Measurements from ENCODE around the gene IGFBP2.

The IGFBP2 gene

DNA sequence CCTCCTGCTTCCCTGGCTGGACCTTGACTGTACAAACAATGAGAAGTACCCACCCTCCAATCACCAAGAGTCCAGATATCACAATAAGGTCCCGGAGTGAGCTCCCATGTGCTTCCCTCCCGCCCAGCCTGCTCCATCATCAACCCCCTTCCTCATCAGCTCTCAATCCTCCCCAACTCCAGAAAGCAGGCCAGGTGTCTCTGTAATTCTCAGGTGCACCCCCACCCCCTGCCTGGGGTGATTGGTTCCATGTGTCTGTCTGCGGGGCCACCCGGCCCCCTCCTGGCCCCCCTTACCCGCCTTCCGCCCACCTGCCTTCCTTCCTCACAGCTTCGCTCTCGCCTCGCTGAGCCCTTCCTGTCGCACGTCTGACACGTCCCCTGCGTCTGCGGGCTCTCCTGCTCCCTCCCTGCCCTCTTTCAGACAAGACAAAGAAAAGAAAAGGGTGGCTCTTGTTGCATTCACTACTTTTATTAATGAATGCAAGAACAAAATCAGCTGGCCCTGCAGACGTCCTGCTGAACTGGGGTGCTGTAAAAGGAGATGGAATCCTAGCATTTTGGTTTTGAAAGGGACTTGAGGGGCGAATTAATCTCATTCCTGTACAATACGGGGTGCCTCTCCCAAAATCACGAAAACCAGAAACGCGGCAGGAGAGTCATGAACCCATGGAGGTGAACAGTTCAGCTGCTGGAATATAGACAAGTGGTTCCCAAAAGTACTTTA lies 26.5 kb upstream of the IGFBP2 start:
- Histone ChIP-seq H3K27me3 (ENCODE audit: low read length) (no peaks in the 10 kb centered on the region), H3K4me3 (ENCODE audit: insufficient read depth, low read length, poor library complexity, severe bottlenecking) (no peak overlapping the region), H3K9ac (ENCODE audit: low read length) (no peak overlapping the region; the same call in 1 of the 2 replicates), H3K79me2 (ENCODE audit: insufficient read depth, low read length) (no peaks in the 10 kb centered on the region), H3K9me3 (ENCODE audit: insufficient read depth, low read length) (no peaks in the 10 kb centered on the region), H3K36me3 (ENCODE audit: low read length) (no peaks in the 10 kb centered on the region), H2AFZ (ENCODE audit: low read depth, low read length, severe bottlenecking) (peak overlapping the region; percentile 4), H3F3A (ENCODE audit: insufficient read depth) (no peaks in the 10 kb centered on the region), H3K9me2 (replicated peaks; ENCODE audit: insufficient read depth, low read length) (no peaks in the 10 kb centered on the region), H3K4me2 (ENCODE audit: low read depth, low read length, poor library complexity, severe bottlenecking) (peak overlapping the region; percentile 49), H3K27ac (ENCODE audit: low read depth, low read length) (peak overlapping the region; percentile 22; the same call in 1 of the 2 replicates), H4K20me1 (ENCODE audit: low read depth, low read length) (no peaks in the 10 kb centered on the region)
- no peak for TF ChIP-seq CTCF (IDR thresholded peaks at IDR 0.05; ENCODE audit: insufficient read depth, low read length, poor library complexity, severe bottlenecking)
- no peak for TF ChIP-seq EZH2phosphoT487 (conservative IDR thresholded peaks at IDR 0.05; ENCODE audit: low read length)

DNA sequence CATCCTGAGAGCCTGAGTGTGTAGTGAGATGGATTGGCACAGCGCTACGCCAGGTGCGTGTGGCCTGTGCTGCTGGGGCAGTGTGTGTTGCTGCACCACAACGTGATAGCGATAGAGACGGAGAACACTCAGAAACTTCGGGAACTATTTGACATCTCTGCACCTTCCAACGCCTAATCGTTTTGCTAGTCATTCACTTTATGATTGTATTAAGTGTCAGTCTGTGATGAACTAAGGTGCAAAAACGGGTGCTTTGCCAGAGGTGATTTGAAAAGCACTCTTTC lies 26.0 kb upstream of the IGFBP2 start:
- no peaks in the 10 kb centered on the region for H3K9me2 ChIP-seq (replicated peaks; ENCODE audit: insufficient read depth, low read length)
- peak overlapping the region; percentile 49 for H3K4me2 ChIP-seq (ENCODE audit: low read depth, low read length, poor library complexity, severe bottlenecking)
- no peaks in the 10 kb centered on the region for H3F3A ChIP-seq (ENCODE audit: insufficient read depth)
- H2AFZ ChIP-seq (ENCODE audit: low read depth, low read length, severe bottlenecking): no peak overlapping the region
- TF ChIP-seq CTCF (IDR thresholded peaks at IDR 0.05; ENCODE audit: insufficient read depth, low read length, poor library complexity, severe bottlenecking): no peak
- TF ChIP-seq EZH2phosphoT487 (conservative IDR thresholded peaks at IDR 0.05; ENCODE audit: low read length): no peak
- H3K9ac ChIP-seq (ENCODE audit: low read length): no peak overlapping the region
- H3K4me3 ChIP-seq (ENCODE audit: insufficient read depth, low read length, poor library complexity, severe bottlenecking): no peak overlapping the region
- no peak overlapping the region for H3K27ac ChIP-seq (ENCODE audit: low read depth, low read length)
- no peaks in the 10 kb centered on the region for H4K20me1 ChIP-seq (ENCODE audit: low read depth, low read length)
- H3K9me3 ChIP-seq (ENCODE audit: insufficient read depth, low read length): no peaks in the 10 kb centered on the region
- H3K79me2 ChIP-seq (ENCODE audit: insufficient read depth, low read length): no peaks in the 10 kb centered on the region
- H3K27me3 ChIP-seq (ENCODE audit: low read length): no peaks in the 10 kb centered on the region
- no peaks in the 10 kb centered on the region for H3K36me3 ChIP-seq (ENCODE audit: low read length)

DNA sequence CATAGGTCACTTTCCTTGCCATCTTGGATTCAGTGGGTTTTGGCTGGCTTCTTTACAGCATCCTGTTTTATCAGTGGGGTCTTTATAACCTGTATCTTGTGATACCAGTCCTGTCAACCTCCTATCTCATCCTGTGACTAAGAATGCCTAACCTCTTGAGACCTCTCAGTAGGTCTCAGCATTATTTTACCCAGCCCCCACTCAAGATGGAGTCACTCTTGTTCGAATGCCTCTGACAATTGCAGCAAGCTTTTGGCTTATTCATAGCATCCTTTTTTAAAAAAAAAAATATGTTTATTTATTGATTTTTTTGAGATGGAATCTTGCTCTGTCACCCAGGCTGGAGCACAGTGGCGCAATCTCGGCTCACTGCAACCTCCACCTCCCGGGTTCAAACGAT lies 24.7 kb upstream of the IGFBP2 start:
- H4K20me1 ChIP-seq (ENCODE audit: low read depth, low read length): no peaks in the 10 kb centered on the region
- no peak overlapping the region for H3K9ac ChIP-seq (ENCODE audit: low read length)
- H3K4me3 ChIP-seq (ENCODE audit: insufficient read depth, low read length, poor library complexity, severe bottlenecking): no peak overlapping the region
- H3K36me3 ChIP-seq (ENCODE audit: low read length): no peaks in the 10 kb centered on the region
- no peaks in the 10 kb centered on the region for H3K27me3 ChIP-seq (ENCODE audit: low read length)
- no peak overlapping the region for H3K4me2 ChIP-seq (ENCODE audit: low read depth, low read length, poor library complexity, severe bottlenecking)
- no peaks in the 10 kb centered on the region for H3F3A ChIP-seq (ENCODE audit: insufficient read depth)
- no peaks in the 10 kb centered on the region for H3K9me2 ChIP-seq (replicated peaks; ENCODE audit: insufficient read depth, low read length)
- H3K9me3 ChIP-seq (ENCODE audit: insufficient read depth, low read length): no peaks in the 10 kb centered on the region
- no peak overlapping the region for H3K27ac ChIP-seq (ENCODE audit: low read depth, low read length)
- H3K79me2 ChIP-seq (ENCODE audit: insufficient read depth, low read length): no peaks in the 10 kb centered on the region
- H2AFZ ChIP-seq (ENCODE audit: low read depth, low read length, severe bottlenecking): no peak overlapping the region
- TF ChIP-seq EZH2phosphoT487 (conservative IDR thresholded peaks at IDR 0.05; ENCODE audit: low read length): no peak
- TF ChIP-seq CTCF (IDR thresholded peaks at IDR 0.05; ENCODE audit: insufficient read depth, low read length, poor library complexity, severe bottlenecking): no peak
